ENCODE measurements around the gene KIF3B.

KIF3B gene

DNA sequence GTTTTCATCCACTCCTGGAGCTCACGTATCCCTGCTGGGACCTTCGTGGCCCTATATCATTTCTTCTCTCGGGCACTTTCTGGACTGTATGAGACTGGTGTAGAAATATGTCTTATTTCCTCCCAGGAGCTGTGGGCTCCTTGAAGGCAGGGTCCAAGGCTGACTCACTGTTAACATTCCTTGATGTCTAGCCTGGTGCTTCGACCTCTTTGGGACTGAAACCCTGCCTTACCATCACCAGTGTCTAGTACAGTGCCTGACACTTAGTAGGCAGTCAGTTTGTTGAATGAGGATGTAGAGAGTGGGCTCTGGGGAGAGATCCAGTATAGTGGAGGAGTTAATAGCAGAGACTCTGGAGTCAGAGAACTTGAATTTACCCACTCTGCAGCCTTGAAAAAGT lies 46.2 kb upstream of the KIF3B start:
- TF ChIP-seq, protein P1, sequence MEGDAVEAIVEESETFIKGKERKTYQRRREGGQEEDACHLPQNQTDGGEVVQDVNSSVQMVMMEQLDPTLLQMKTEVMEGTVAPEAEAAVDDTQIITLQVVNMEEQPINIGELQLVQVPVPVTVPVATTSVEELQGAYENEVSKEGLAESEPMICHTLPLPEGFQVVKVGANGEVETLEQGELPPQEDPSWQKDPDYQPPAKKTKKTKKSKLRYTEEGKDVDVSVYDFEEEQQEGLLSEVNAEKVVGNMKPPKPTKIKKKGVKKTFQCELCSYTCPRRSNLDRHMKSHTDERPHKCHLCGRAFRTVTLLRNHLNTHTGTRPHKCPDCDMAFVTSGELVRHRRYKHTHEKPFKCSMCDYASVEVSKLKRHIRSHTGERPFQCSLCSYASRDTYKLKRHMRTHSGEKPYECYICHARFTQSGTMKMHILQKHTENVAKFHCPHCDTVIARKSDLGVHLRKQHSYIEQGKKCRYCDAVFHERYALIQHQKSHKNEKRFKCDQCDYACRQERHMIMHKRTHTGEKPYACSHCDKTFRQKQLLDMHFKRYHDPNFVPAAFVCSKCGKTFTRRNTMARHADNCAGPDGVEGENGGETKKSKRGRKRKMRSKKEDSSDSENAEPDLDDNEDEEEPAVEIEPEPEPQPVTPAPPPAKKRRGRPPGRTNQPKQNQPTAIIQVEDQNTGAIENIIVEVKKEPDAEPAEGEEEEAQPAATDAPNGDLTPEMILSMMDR (IDR thresholded peaks at IDR 0.05), result no peak
- peak overlapping the region; percentile 7 for H3K27ac ChIP-seq
- no peak overlapping the region for H3K4me3 ChIP-seq (ENCODE audit: low read depth, low read length)
- no peak overlapping the region for H2AFZ ChIP-seq
- H3K36me3 ChIP-seq (ENCODE audit: control insufficient read depth, insufficient read depth, low read length), result no peaks in the 10 kb centered on the region
- peaks cover 28% of the 10 kb centered on the region for H3K4me1 ChIP-seq
- H3K9me3 ChIP-seq (ENCODE audit: control insufficient read depth, low read length), result no peaks in the 10 kb centered on the region
- no peaks in the 10 kb centered on the region for H3K27me3 ChIP-seq (ENCODE audit: control insufficient read depth, insufficient read depth, low read length)
- no peaks in the 10 kb centered on the region for H3K79me2 ChIP-seq
- H3K9ac ChIP-seq, result no peak overlapping the region
- H3K4me2 ChIP-seq (ENCODE audit: low read length), result no peak overlapping the region

DNA sequence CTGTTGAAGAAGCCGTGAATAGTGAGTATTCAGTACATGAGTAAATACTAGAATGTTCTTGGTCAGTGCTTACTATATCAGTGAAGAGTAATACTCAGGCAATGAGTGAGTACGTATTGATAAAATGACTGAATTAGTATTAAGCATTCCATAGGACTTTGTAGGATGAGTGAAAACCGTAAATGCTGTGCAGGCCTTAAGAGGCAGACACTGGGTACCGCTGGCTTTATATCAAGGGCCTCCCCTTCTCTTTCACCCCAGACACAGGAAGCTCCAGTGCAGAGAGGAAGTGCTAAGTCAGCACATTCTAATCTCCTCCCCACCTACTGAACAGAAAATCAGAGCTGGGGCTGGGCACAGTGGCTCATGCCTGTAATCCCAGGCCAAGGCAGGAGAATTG lies 45.6 kb upstream of the KIF3B start:
- H3K27me3 ChIP-seq (ENCODE audit: control insufficient read depth, insufficient read depth, low read length), result no peaks in the 10 kb centered on the region
- no peak overlapping the region for H3K9ac ChIP-seq
- no peak overlapping the region for H3K4me2 ChIP-seq (ENCODE audit: low read length)
- H2AFZ ChIP-seq, result peak overlapping the region; percentile 25
- H3K4me3 ChIP-seq (ENCODE audit: low read depth, low read length), result no peak overlapping the region
- no peaks in the 10 kb centered on the region for H3K79me2 ChIP-seq
- TF ChIP-seq, protein P1 (IDR thresholded peaks at IDR 0.05), result no peak
- no peaks in the 10 kb centered on the region for H3K9me3 ChIP-seq (ENCODE audit: control insufficient read depth, low read length)
- H3K4me1 ChIP-seq, result peaks cover 32% of the 10 kb centered on the region
- peak overlapping the region; percentile 33 for H3K27ac ChIP-seq
- H3K36me3 ChIP-seq (ENCODE audit: control insufficient read depth, insufficient read depth, low read length), result no peaks in the 10 kb centered on the region

DNA sequence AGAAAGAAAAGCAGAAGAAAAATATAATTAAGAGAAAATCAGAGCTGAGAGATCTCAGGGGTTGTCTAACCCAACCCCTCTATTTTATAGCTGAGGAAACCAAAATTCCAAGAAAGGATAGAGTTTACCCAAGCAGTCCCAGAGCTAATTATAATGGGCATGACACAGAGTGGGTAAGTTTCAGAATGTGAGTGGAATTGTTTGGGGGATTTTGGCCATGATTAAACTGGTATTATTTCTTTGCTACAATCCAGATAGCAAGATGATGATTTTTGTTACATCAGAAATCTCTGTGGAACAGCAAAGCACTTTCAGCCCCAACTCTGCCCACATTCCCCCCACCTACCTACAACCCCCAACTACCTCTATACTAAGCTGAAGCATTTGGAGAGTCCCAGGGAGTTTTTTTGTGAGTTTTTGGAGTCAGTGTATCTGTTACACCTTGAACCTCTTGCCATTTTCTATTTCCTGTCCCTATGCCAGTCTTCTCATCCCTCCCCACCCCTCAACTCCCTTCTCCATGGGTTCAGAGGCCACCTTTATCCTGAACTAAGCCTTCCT lies 45.0 kb upstream of the KIF3B start:
- Histone ChIP-seq H3K4me1 (peaks cover 31% of the 10 kb centered on the region), H3K4me2 (ENCODE audit: low read length) (no peak overlapping the region), H3K36me3 (ENCODE audit: control insufficient read depth, insufficient read depth, low read length) (no peaks in the 10 kb centered on the region)

DNA sequence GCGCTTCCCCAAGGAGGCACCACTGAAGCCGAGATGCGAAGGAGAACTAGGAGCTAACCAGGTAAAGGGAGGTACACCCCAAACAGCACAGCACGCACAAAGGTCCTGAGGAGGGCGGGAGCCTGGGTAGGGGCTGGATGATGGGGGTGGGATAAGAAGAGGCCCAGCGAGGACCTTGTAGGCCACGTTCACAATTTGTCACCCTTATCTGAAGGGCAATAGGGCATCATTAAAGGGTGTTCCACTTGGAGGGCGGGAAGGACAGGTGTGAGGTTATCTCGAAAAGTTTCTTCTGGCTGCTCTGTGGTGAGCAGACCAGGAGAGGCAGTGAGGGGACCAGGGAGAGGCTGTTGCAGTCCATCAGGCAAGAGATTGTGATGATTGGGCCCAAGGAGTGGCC lies 44.2 kb upstream of the KIF3B start:
- Histone ChIP-seq H3K36me3 (ENCODE audit: control insufficient read depth, insufficient read depth, low read length) (no peaks in the 10 kb centered on the region), H2AFZ (no peak overlapping the region), H3K4me1 (peaks cover 29% of the 10 kb centered on the region), H3K4me3 (ENCODE audit: low read depth, low read length) (no peak overlapping the region), H3K9me3 (ENCODE audit: control insufficient read depth, low read length) (no peaks in the 10 kb centered on the region), H3K4me2 (ENCODE audit: low read length) (no peak overlapping the region), H3K27ac (no peak overlapping the region), H3K27me3 (ENCODE audit: control insufficient read depth, insufficient read depth, low read length) (no peaks in the 10 kb centered on the region), H3K9ac (no peak overlapping the region), H3K79me2 (no peaks in the 10 kb centered on the region)
- TF ChIP-seq, protein P1 (IDR thresholded peaks at IDR 0.05), result no peak

More for the DNA sequence above, 45.0 kb upstream of the KIF3B start:
- no peaks in the 10 kb centered on the region for H3K9me3 ChIP-seq (ENCODE audit: control insufficient read depth, low read length)
- peak overlapping the region; percentile 33 for H3K27ac ChIP-seq
- H3K27me3 ChIP-seq (ENCODE audit: control insufficient read depth, insufficient read depth, low read length), result no peaks in the 10 kb centered on the region
- H3K9ac ChIP-seq, result no peak overlapping the region
- H3K79me2 ChIP-seq, result no peaks in the 10 kb centered on the region
- no peak overlapping the region for H2AFZ ChIP-seq
- no peak overlapping the region for H3K4me3 ChIP-seq (ENCODE audit: low read depth, low read length)
- TF ChIP-seq, protein P1 (IDR thresholded peaks at IDR 0.05), result no peak

DNA sequence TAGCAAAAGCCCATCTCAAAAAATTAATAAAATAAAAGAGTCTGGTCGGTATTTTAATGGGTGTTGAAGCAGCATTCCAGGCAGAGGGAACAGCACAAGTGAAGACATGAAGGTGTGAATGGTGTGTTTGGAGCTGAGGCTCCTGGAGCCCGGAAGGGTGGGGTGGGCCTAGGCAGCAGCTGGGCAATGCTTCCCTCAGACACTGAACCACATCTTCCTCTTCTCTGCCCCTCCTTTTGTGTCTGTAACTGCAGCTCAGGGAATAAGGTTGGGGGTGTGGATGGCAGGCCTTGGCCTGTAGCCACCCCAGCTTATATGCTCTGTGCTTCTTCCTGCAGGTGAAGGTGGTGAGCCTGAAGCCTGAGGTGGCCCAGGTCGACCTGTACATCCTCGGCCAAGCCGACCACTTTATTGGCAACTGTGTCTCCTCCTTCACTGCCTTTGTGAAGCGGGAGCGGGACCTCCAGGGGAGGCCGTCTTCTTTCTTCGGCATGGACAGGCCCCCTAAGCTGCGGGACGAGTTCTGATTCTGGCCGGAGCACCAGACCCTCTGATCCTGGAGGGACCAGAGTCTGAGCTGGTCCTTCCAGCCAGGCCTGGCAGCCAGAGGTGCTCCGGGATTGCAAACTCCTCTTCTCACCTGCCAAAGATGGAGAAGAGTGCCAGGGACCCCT lies 43.2 kb upstream of the KIF3B start:
- no peak overlapping the region for H3K9ac ChIP-seq
- no peak overlapping the region for H2AFZ ChIP-seq
- H3K27ac ChIP-seq, result no peak overlapping the region
- peaks cover 35% of the 10 kb centered on the region for H3K4me1 ChIP-seq
- no peaks in the 10 kb centered on the region for H3K27me3 ChIP-seq (ENCODE audit: control insufficient read depth, insufficient read depth, low read length)
- H3K79me2 ChIP-seq, result no peaks in the 10 kb centered on the region
- no peaks in the 10 kb centered on the region for H3K36me3 ChIP-seq (ENCODE audit: control insufficient read depth, insufficient read depth, low read length)
- no peak overlapping the region for H3K4me3 ChIP-seq (ENCODE audit: low read depth, low read length)
- no peak overlapping the region for H3K4me2 ChIP-seq (ENCODE audit: low read length)
- H3K9me3 ChIP-seq (ENCODE audit: control insufficient read depth, low read length), result no peaks in the 10 kb centered on the region
- TF ChIP-seq, protein P1 (IDR thresholded peaks at IDR 0.05), result no peak

All from parathyroid adenoma (tissue), 2 donors.